ENCODE data around the gene SPPL2B. TPM values are rescaled to one million over a fixed set of nuclear protein-coding genes. Genes with fewer than 3 reads are reported as not detected.
"Not testable (repeated sequence)": the region's sequence is repeated elsewhere in the genome, so short reads cannot be mapped to it uniquely, and the experiment has no call there.

The SPPL2B gene, protein sequence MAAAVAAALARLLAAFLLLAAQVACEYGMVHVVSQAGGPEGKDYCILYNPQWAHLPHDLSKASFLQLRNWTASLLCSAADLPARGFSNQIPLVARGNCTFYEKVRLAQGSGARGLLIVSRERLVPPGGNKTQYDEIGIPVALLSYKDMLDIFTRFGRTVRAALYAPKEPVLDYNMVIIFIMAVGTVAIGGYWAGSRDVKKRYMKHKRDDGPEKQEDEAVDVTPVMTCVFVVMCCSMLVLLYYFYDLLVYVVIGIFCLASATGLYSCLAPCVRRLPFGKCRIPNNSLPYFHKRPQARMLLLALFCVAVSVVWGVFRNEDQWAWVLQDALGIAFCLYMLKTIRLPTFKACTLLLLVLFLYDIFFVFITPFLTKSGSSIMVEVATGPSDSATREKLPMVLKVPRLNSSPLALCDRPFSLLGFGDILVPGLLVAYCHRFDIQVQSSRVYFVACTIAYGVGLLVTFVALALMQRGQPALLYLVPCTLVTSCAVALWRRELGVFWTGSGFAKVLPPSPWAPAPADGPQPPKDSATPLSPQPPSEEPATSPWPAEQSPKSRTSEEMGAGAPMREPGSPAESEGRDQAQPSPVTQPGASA
- 100 to 1,000 TPM in 4 of 5 experiments, 10 to 100 TPM in 1; 92.2 to 150 (median 140) TPM for total RNA-seq
- polyA plus RNA-seq, result 10 to 100 TPM; 11.1 to 15.7 TPM
- total RNA-seq, result 90.5 reads per million, percentile 83 among the genes with 10 or more reads in this experiment

- H3K36me3 ChIP-seq (ENCODE audit: control insufficient read depth in 2 of 3, insufficient read depth in 3 of 3, low read length in 3 of 3), result peaks cover 0 to 30% (median 0%) of the 10 kb centered on the region in 3 experiments
- no peaks in the 10 kb centered on the region for H3K9me3 ChIP-seq (ENCODE audit: control insufficient read depth in 2 of 3, low read length in 3 of 3)
- Mint-ChIP-seq H3K4me1 (peaks cover 35 to 80% (median 62%) of the 10 kb centered on the region in 7 donors), H3K36me3 (peaks cover 0 to 16% (median 4%) of the 10 kb centered on the region in 5 donors), H3K4me3 (peak within 1 kb of the TSS; percentile 94 to 100 (median 98)), H3K9me3 (peaks cover 0 to 4% (median 0%) of the 10 kb centered on the region in 11 donors), H3K27me3 (peaks cover 0 to 2% (median 0%) of the 10 kb centered on the region in 5 donors), H3K27ac (peak within 1 kb of the TSS; percentile 91 to 100 (median 99))
- ChIA-PET CTCF (interaction anchor here (1.0 to 1.5 kb wide), 2 partner anchors 10 to 93 kb away, joined by 3 read pairs; no protein-coding TSS in a partner anchor), POLR2A (interaction anchor here (0.6 to 2.4 kb wide), 10 partner anchors 26 to 727 kb away, joined by 3 to 8 read pairs (median 6); partner anchors contain the start of genes GADD45B and PLEKHJ1)
- peak within 1 kb of the TSS; percentile 93 for H3K27ac ChIP-seq (ENCODE audit: low read depth, low read length)
- DNase-seq (peak; percentile 87 to 95 (median 91)), ATAC-seq (peak; percentile 85)
- peak within 1 kb of the TSS; percentile 95 for H3K4me3 ChIP-seq (ENCODE audit: low read length)
- H3K4me1 ChIP-seq (ENCODE audit: control insufficient read depth in 2 of 2, insufficient read depth in 2 of 2, low read length in 2 of 2), result peaks cover 10 to 48% of the 10 kb centered on the region in 2 donors
- intact Hi-C loops (cut with micrococcal nuclease), result loop anchor here (1.0 to 2.0 kb wide), 7 partner anchors 40 to 177 kb away; partner anchors contain the start of genes AP3D1 (in 2 of the 2), PLEKHJ1 (in 2 of the 2), SF3A2 (in 2 of the 2) and TIMM13 (in 1 of the 2)
- H3K27me3 ChIP-seq (ENCODE audit: control insufficient read depth in 2 of 2, insufficient read depth in 2 of 2, low read length in 2 of 2), result no peaks in the 10 kb centered on the region
Measured at GRCh38 chr19:2328401-2329148, at the start of gene SPPL2B, which contains the start of gene LSM7. TSS of gene SPPL2B (plus strand) at chr19:2328684. CDS start at chr19:2328710, 26 bp downstream. TSS of gene LSM7 (minus strand) at chr19:2328586. CDS start at chr19:2328566, 20 bp downstream.

DNA sequence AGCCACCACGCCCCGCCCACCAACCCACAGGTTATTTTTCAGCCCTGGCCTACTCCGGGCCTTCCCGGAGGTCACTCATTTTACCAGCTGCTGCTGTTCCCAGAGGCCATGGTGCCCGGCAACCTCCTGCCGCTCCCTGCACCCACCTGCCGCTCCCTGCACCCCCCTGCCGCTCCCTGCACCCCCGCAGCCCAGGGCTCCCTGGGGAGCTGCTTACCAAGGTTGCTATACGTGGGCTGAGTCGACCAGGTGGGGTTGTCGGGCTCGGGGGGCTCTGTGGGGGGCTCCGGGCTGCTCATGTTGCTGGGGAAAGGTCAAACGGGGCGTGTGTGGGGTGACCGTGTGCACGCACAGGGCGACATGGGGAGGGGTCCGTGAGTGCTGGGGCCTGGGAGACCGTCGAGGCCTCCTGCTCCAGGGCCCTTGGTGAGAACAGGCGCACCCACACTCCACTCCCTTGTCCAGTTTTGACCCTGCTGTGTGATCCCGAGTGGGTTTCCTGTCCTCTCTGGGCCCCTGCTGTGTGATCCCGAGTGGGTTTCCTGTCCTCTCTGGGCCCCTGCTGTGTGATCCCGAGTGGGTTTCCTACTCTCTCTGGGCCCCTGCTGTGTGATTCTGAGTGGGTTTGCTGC, 47.7 kb upstream of the SPPL2B start:
- Histone ChIP-seq H3K27me3 (ENCODE audit: control insufficient read depth in 2 of 2, insufficient read depth in 2 of 2, low read length in 2 of 2) (no peaks in the 10 kb centered on the region), H3K36me3 (ENCODE audit: control insufficient read depth in 2 of 3, insufficient read depth in 3 of 3, low read length in 3 of 3) (peaks cover 0 to 8% (median 0%) of the 10 kb centered on the region in 3 experiments), H3K4me1 (ENCODE audit: control insufficient read depth in 2 of 2, insufficient read depth in 2 of 2, low read length in 2 of 2) (peaks cover 8 to 13% of the 10 kb centered on the region in 2 donors), H3K27ac (ENCODE audit: low read depth, low read length) (no peak overlapping the region), H3K9me3 (ENCODE audit: control insufficient read depth in 2 of 3, low read length in 3 of 3) (no peaks in the 10 kb centered on the region), H3K4me3 (ENCODE audit: low read length) (no peak overlapping the region)
- Mint-ChIP-seq H3K27me3 (peaks cover 0 to 2% (median 0%) of the 10 kb centered on the region in 5 donors), H3K4me3 (no peak overlapping the region), H3K9me3 (no peaks in the 10 kb centered on the region), H3K36me3 (no peaks in the 10 kb centered on the region), H3K4me1 (peaks cover 6 to 19% (median 14%) of the 10 kb centered on the region in 7 donors), H3K27ac (no peak overlapping the region)
- CTCF ChIA-PET, result interaction anchor here (0.5 to 0.9 kb wide), 2 partner anchors 22 to 197 kb away, joined by 3 to 4 read pairs; no protein-coding TSS in a partner anchor
- DNase-seq (no peak), ATAC-seq (no peak)
- POLR2A ChIA-PET, result interaction anchor here (1.2 to 2.2 kb wide), 2 partner anchors 11 to 22 kb away, joined by 3 to 6 read pairs; no protein-coding TSS in a partner anchor
- intact Hi-C loops (cut with micrococcal nuclease), result no loop called here

DNA sequence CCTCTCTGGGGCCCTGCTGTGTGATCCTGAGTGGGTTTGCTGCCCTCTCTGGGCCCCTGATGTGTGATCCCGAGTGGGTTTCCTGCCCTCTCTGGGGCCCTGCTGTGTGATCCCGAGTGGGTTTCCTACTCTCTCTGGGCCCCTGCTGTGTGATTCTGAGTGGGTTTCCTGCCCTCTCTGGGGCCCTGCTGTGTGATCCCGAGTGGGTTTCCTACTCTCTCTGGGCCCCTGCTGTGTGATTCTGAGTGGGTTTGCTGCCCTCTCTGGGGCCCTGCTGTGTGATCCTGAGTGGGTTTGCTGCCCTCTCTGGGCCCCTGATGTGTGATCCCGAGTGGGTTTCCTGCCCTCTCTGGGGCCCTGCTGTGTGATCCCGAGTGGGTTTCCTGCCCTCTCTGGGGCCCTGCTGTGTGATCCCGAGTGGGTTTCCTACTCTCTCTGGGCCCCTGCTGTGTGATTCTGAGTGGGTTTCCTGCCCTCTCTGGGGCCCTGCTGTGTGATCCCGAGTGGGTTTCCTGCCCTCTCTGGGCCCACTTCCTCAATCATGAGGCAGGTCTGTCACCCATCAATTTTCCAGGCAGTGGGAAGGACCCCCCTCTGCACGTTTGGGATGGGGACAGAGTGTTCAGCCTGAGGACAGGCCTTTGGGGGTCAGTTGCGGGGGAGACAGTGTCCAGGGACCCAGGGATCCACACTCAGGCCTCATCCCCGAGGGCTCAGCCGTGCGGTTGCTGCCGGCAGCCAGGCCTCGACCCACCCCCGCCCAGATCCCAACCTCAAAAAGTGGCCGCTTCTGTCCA, 47.0 kb upstream of the SPPL2B start:
- H3K36me3 Mint-ChIP-seq; H3K4me3 ChIP-seq (ENCODE audit: low read length); CTCF ChIA-PET; H3K9me3 Mint-ChIP-seq; H3K27me3 Mint-ChIP-seq; intact Hi-C loops (cut with micrococcal nuclease); H3K27me3 ChIP-seq (ENCODE audit: control insufficient read depth in 2 of 2, insufficient read depth in 2 of 2, low read length in 2 of 2); H3K36me3 ChIP-seq (ENCODE audit: control insufficient read depth in 2 of 3, insufficient read depth in 3 of 3, low read length in 3 of 3); H3K27ac ChIP-seq (ENCODE audit: low read depth, low read length); H3K9me3 ChIP-seq (ENCODE audit: control insufficient read depth in 2 of 3, low read length in 3 of 3); DNase-seq: not testable (repeated sequence)
- peaks cover 8 to 13% of the 10 kb centered on the region in 2 donors for H3K4me1 ChIP-seq (ENCODE audit: control insufficient read depth in 2 of 2, insufficient read depth in 2 of 2, low read length in 2 of 2)
- H3K4me3 Mint-ChIP-seq, result peak overlapping the region in 6 of 10 donors; percentile 57 to 77 (median 62)
- H3K27ac Mint-ChIP-seq, result peak overlapping the region in 1 of 9 donors; percentile 56
- POLR2A ChIA-PET, result interaction anchor here (0.6 to 2.2 kb wide), 3 partner anchors 10 to 41 kb away, joined by 3 to 7 read pairs (median 6); no protein-coding TSS in a partner anchor
- peak; percentile 28 for ATAC-seq
- peaks cover 6 to 19% (median 14%) of the 10 kb centered on the region in 7 donors for H3K4me1 Mint-ChIP-seq

- ChIA-PET CTCF (no interaction called here), POLR2A (interaction anchor here (0.6 to 2.1 kb wide), 7 partner anchors 9 to 607 kb away, joined by 3 to 7 read pairs (median 3); partner anchors contain the start of gene GADD45B)
- H3K27ac ChIP-seq (ENCODE audit: low read depth, low read length), result no peak within 1 kb of the TSS
- no peak within 1 kb of the TSS for H3K4me3 ChIP-seq (ENCODE audit: low read length)
- peaks cover 0 to 2% (median 0%) of the 10 kb centered on the region in 5 donors for H3K27me3 Mint-ChIP-seq
- ATAC-seq, result peak; percentile 74
- DNase-seq, result peak in 1 of 9 donors; percentile 49
- H3K4me3 Mint-ChIP-seq, result peak within 1 kb of the TSS in 8 of 10 donors; percentile 49 to 77 (median 62)
- peaks cover 6 to 17% (median 11%) of the 10 kb centered on the region in 7 donors for H3K4me1 Mint-ChIP-seq
- no peaks in the 10 kb centered on the region for H3K9me3 ChIP-seq (ENCODE audit: control insufficient read depth in 2 of 3, low read length in 3 of 3)
- peak within 1 kb of the TSS in 6 of 9 donors; percentile 41 to 82 (median 42) for H3K27ac Mint-ChIP-seq
- no peaks in the 10 kb centered on the region for H3K36me3 ChIP-seq (ENCODE audit: control insufficient read depth in 2 of 3, insufficient read depth in 3 of 3, low read length in 3 of 3)
- no peaks in the 10 kb centered on the region for H3K27me3 ChIP-seq (ENCODE audit: control insufficient read depth in 2 of 2, insufficient read depth in 2 of 2, low read length in 2 of 2)
- no peaks in the 10 kb centered on the region for H3K36me3 Mint-ChIP-seq
- peaks cover 0 to 2% (median 0%) of the 10 kb centered on the region in 11 donors for H3K9me3 Mint-ChIP-seq
- intact Hi-C loops (cut with micrococcal nuclease), result no loop called here
- H3K4me1 ChIP-seq (ENCODE audit: control insufficient read depth in 2 of 2, insufficient read depth in 2 of 2, low read length in 2 of 2), result peaks cover 8 to 13% of the 10 kb centered on the region in 2 donors
Measured at GRCh38 chr19:2282062-2282861, 46.2 kb upstream of the SPPL2B start, which contains the start of gene PEAK3. TSS of gene PEAK3 (minus strand) at chr19:2282175. CDS start at chr19:2280931, 1,244 bp downstream.

Measured in naive thymus-derived CD4-positive, alpha-beta T cell (primary cell).